Measurements from ENCODE around the gene LPO.

LPO gene

DNA sequence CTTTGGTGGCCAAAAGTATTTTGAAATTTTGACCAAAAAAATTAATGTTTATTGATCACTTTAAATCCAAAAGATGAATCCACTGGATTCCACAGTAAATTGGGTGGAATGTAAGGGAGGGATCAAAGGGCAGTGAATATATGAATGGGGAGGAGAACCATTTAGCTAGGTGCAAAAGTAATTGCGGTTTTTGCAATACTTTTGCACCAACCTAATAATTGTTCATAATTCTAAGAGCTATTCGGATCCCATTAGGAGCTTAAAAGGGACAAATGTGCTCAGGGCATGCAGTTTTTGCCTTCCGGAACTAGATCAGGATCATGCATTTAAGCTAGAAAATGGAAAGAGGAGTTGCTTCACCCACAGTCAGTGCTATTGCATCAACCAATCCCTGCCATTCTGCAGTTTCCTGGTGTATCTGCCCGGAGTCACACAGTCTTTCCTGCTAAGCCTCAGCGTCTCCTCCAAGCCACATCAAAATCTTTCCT lies at the start of gene LPO:
Gene LPO (plus strand): TSS at position 438 of the 488 bp plus-strand sequence. CDS start 4,396 bp downstream, outside the sequence.
- TF ChIP-seq CTCF (conservative IDR thresholded peaks at IDR 0.05) (no peak), ZFX (IDR thresholded peaks at IDR 0.05) (no peak)
- H3K27ac ChIP-seq = no peak within 1 kb of the TSS

GRCh38 chr17:58189436-58190146 lies 48.8 kb upstream of the LPO start:
- TF ChIP-seq ZFX (IDR thresholded peaks at IDR 0.05) (no peak), CTCF (conservative IDR thresholded peaks at IDR 0.05) (no peak)
- no peak overlapping the region for H3K27ac ChIP-seq

- H3K27ac ChIP-seq = no peak overlapping the region
Measured at GRCh38 chr17:58191241-58191896, 47.0 kb upstream of the LPO start.

DNA sequence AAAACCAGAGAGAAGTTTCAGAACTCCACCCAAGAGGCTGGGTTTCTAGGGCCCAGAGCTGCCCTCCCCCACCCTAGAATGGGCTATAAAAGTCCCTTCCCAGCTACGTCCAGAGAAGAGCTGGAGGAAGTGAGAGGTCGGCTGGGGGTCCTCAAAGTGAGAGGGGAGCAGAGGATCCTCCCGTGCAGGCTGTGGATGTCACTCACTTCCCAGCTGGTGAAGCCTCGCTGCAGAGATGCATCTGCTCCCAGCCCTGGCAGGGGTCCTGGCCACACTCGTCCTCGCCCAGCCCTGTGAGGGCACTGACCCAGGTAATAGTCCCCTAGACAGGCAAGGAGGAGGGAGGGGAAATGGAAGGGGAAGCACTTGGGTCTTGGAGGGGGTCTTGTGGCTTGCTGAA lies 45.8 kb upstream of the LPO start, which contains the start of gene EPX:
Gene EPX (plus strand): TSS at position 115 of the 400 bp plus-strand sequence. CDS start 121 bp downstream, at position 236.
- H3K27ac ChIP-seq = no peak within 1 kb of the TSS
- TF ChIP-seq CTCF (conservative IDR thresholded peaks at IDR 0.05) (no peak), ZFX (IDR thresholded peaks at IDR 0.05) (no peak)

More at GRCh38 chr17:58191241-58191896, 47.0 kb upstream of the LPO start:
- no peak for TF ChIP-seq ZFX (IDR thresholded peaks at IDR 0.05)
- no peak for TF ChIP-seq CTCF (conservative IDR thresholded peaks at IDR 0.05)

DNA sequence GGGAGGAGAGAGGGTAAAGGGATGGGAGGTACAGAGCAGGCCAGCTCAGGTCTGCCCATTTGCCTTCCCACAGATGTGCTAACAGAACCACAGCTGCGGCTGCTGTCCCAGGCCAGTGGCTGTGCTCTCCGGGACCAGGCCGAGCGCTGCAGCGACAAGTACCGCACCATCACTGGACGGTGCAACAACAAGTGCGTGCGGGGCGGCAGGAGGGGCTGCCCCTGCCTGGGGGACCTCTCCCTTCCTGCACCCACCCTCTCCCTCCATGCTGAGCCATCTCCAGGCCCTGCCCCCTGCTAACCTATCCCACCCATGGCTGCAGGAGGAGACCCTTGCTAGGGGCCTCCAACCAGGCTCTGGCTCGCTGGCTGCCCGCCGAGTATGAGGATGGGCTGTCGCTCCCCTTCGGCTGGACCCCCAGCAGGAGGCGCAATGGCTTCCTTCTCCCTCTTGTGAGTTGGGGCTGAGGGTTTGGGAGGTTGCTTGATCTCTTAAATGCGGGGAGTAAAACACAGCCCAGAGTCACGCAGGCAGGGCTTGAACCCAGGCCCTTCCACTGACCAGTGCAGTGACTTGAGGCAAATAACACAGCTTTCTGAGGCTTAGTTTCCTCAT lies 44.6 kb upstream of the LPO start:
- no peak for TF ChIP-seq CTCF (conservative IDR thresholded peaks at IDR 0.05)
- no peak for TF ChIP-seq ZFX (IDR thresholded peaks at IDR 0.05)
- no peak overlapping the region for H3K27ac ChIP-seq

DNA sequence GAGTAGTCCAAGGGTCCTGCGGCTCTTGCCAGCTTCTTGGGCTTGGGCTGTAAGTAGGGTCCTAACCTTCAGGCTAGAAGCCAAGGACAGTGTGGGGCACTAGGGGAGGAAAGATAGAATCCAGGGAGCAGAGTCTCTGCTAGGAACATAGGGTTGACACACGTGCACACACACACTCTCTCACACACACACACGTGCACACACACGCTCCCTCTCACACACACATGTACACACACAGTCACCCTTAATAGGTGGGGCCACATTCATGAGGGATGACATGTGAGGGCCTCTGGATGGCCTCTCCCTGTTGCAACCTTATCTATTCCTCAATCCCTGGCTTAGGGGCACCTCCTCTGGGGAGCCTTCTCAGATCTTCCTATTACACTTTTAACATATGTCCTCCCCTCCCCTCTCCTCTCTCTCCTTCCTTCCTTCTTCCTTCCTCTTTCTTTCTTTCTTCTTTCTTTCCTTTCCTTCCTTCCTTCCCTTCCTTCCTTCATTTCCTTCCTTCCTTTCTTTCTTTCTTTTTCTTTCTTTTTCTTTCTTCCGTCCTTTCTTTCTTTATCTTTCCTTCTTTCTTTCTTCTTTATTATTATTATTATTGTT lies 42.8 kb upstream of the LPO start:
- H3K27ac ChIP-seq = no peak overlapping the region
- TF ChIP-seq ZFX (IDR thresholded peaks at IDR 0.05) (no peak), CTCF (conservative IDR thresholded peaks at IDR 0.05) (no peak)

Measured in C4-2B (cell line).